ENCODE results near the gene PROSER3. TPM values are rescaled to one million over a fixed set of nuclear protein-coding genes. Genes with fewer than 3 reads are reported as not detected.
A peak's percentile ranks its signal among the peaks of the same experiment; 100 is the strongest.

PROSER3 gene
- total and polyA plus RNA-seq, 2 of the 13 experiments (the other 11 are each of a cell fraction or from before 2014, with no cell fraction given), result 5.1 to 5.7 TPM

DNA sequence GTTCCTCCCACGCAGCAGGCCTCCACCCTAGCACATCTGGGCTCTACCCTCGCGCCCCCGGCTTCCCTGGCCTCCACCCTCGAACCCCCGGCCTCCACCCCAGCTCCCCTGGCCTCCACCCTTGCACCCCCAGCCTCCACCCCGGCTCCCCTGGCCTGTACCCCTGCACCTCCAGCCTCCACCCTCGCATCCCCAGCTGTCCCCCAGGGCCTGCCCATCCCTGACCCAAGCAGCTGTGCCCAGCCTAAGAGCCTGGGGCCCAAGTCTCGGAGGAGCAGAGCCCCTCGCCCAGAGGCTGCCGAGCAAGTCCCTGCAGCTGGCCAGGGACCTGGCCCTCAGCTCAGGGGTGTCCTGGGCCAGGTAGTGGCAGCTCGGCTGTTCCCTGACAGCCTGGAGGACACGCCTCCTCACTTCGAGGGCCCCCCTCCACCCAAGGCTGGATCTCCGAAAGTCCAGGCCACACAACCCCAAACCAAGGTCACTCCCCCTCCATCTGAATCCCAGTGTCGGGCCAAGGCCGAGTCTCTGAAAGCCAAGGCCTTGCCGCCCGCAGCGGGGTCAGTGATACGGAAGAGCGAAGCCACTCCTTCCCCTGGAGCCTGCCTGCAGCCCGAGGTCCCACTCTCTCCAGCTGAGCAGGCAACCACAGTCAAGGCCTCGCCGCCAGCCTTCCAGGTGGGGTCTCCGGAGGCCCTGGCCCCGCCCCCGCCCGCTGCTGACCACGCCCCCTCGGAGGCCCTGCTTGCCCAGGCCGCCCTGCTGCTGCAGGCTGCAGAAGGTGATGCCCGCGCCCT lies 9.5 kb downstream of the PROSER3 start (continued):
- TF ChIP-seq MBNL3 (CRISPR knock-in tag; conservative IDR thresholded peaks at IDR 0.05) (no peak), ZNF883 (CRISPR knock-in tag; IDR thresholded peaks at IDR 0.05; ENCODE audit: not compliant biosample characterization) (no peak), NCOA5 (CRISPR knock-in tag; IDR thresholded peaks at IDR 0.05) (no peak), ZNF121 (CRISPR knock-in tag; IDR thresholded peaks at IDR 0.05) (no peak), REL (CRISPR knock-in tag; conservative IDR thresholded peaks at IDR 0.05) (no peak), NCOA2 (CRISPR knock-in tag; IDR thresholded peaks at IDR 0.05) (peak; percentile 63), ZNF264 (CRISPR knock-in tag; IDR thresholded peaks at IDR 0.05) (no peak), ZBTB7A (CRISPR knock-in tag; IDR thresholded peaks at IDR 0.05) (no peak), ZNF615 (CRISPR knock-in tag; IDR thresholded peaks at IDR 0.05; ENCODE audit: borderline replicate concordance) (no peak), AGO2 (optimal IDR thresholded peaks at IDR 0.05; ENCODE audit: low read depth, low read length) (no peak), TP53 (CRISPR knock-in tag; conservative IDR thresholded peaks at IDR 0.05) (no peak), MTA3 (CRISPR knock-in tag; IDR thresholded peaks at IDR 0.05) (no peak), ONECUT2 (CRISPR knock-in tag; IDR thresholded peaks at IDR 0.05) (no peak), KDM5B (CRISPR knock-in tag; IDR thresholded peaks at IDR 0.05; ENCODE audit: borderline replicate concordance) (no peak), ESRRA (CRISPR knock-in tag; IDR thresholded peaks at IDR 0.05; ENCODE audit: low read depth) (0 out of 2 replicates have a peak, but pooled peaks have one; percentile 49)
- TF ChIP-seq, protein P1, sequence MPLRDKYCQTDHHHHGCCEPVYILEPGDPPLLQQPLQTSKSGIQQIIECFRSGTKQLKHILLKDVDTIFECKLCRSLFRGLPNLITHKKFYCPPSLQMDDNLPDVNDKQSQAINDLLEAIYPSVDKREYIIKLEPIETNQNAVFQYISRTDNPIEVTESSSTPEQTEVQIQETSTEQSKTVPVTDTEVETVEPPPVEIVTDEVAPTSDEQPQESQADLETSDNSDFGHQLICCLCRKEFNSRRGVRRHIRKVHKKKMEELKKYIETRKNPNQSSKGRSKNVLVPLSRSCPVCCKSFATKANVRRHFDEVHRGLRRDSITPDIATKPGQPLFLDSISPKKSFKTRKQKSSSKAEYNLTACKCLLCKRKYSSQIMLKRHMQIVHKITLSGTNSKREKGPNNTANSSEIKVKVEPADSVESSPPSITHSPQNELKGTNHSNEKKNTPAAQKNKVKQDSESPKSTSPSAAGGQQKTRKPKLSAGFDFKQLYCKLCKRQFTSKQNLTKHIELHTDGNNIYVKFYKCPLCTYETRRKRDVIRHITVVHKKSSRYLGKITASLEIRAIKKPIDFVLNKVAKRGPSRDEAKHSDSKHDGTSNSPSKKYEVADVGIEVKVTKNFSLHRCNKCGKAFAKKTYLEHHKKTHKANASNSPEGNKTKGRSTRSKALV (CRISPR knock-in tag; IDR thresholded peaks at IDR 0.05), result no peak
- TF ChIP-seq, protein P2, sequence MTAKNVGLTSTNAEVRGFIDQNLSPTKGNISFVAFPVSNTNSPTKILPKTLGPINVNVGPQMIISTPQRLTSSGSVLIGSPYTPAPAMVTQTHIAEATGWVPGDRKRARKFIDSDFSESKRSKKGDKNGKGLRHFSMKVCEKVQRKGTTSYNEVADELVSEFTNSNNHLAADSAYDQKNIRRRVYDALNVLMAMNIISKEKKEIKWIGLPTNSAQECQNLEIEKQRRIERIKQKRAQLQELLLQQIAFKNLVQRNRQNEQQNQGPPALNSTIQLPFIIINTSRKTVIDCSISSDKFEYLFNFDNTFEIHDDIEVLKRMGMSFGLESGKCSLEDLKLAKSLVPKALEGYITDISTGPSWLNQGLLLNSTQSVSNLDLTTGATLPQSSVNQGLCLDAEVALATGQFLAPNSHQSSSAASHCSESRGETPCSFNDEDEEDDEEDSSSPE (CRISPR knock-in tag; IDR thresholded peaks at IDR 0.05), result 0 out of 2 replicates have a peak, but pooled peaks have one; percentile 21
- TF ChIP-seq, protein P3, sequence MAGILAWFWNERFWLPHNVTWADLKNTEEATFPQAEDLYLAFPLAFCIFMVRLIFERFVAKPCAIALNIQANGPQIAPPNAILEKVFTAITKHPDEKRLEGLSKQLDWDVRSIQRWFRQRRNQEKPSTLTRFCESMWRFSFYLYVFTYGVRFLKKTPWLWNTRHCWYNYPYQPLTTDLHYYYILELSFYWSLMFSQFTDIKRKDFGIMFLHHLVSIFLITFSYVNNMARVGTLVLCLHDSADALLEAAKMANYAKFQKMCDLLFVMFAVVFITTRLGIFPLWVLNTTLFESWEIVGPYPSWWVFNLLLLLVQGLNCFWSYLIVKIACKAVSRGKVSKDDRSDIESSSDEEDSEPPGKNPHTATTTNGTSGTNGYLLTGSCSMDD (CRISPR knock-in tag; IDR thresholded peaks at IDR 0.05), result no peak
- TF ChIP-seq, protein P4, sequence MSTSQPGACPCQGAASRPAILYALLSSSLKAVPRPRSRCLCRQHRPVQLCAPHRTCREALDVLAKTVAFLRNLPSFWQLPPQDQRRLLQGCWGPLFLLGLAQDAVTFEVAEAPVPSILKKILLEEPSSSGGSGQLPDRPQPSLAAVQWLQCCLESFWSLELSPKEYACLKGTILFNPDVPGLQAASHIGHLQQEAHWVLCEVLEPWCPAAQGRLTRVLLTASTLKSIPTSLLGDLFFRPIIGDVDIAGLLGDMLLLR (CRISPR knock-in tag; IDR thresholded peaks at IDR 0.05), result no peak
- TF ChIP-seq, protein P5, sequence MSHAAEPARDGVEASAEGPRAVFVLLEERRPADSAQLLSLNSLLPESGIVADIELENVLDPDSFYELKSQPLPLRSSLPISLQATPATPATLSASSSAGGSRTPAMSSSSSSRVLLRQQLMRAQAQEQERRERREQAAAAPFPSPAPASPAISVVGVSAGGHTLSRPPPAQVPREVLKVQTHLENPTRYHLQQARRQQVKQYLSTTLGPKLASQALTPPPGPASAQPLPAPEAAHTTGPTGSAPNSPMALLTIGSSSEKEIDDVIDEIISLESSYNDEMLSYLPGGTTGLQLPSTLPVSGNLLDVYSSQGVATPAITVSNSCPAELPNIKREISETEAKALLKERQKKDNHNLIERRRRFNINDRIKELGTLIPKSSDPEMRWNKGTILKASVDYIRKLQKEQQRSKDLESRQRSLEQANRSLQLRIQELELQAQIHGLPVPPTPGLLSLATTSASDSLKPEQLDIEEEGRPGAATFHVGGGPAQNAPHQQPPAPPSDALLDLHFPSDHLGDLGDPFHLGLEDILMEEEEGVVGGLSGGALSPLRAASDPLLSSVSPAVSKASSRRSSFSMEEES (CRISPR knock-in tag; IDR thresholded peaks at IDR 0.05), result no peak
- TF ChIP-seq, protein P6, sequence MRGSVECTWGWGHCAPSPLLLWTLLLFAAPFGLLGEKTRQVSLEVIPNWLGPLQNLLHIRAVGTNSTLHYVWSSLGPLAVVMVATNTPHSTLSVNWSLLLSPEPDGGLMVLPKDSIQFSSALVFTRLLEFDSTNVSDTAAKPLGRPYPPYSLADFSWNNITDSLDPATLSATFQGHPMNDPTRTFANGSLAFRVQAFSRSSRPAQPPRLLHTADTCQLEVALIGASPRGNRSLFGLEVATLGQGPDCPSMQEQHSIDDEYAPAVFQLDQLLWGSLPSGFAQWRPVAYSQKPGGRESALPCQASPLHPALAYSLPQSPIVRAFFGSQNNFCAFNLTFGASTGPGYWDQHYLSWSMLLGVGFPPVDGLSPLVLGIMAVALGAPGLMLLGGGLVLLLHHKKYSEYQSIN (CRISPR knock-in tag; IDR thresholded peaks at IDR 0.05; ENCODE audit: borderline replicate concordance), result no peak

All from HepG2 (cell line).